GM20431 (cell line): ENCODE results near the gene TMEM192.
"Not testable (repeated sequence)": the region's sequence is repeated elsewhere in the genome, so short reads cannot be mapped to it uniquely, and the experiment has no call there.

Experiments
- in situ Hi-C: fragments of 300-500 bp; cut with MseI, MboI; formaldehyde crosslinking; loops from one replicate; pipeline ENCODE4 v1.15.0; 2020; ENCODE audit warnings: low sequenced_read_pairs; ENCODE audit not compliant: unreplicated experiment

TMEM192 gene

GRCh38 chr4:165096776-165097175, 15.9 kb downstream of the TMEM192 start:
- in situ Hi-C loops, result loop anchor here (25.0 kb wide), 1 partner anchor 309 kb away; no protein-coding TSS in a partner anchor

GRCh38 chr4:165095291-165095690, 17.4 kb downstream of the TMEM192 start:
- in situ Hi-C loops, result loop anchor here (25.0 kb wide), 1 partner anchor 308 kb away; no protein-coding TSS in a partner anchor

GRCh38 chr4:165094873-165095272, 17.8 kb downstream of the TMEM192 start:
- in situ Hi-C loops, result loop anchor here (25.0 kb wide), 1 partner anchor 308 kb away; no protein-coding TSS in a partner anchor

- in situ Hi-C loops, result loop anchor here (25.0 kb wide), 1 partner anchor 305 kb away; no protein-coding TSS in a partner anchor
Measured at GRCh38 chr4:165092187-165092586, 20.5 kb downstream of the TMEM192 start.

GRCh38 chr4:165088366-165088765, 24.3 kb downstream of the TMEM192 start:
- in situ Hi-C loops, result loop anchor here (25.0 kb wide), 1 partner anchor 301 kb away; no protein-coding TSS in a partner anchor

- in situ Hi-C loops, result loop anchor here (25.0 kb wide), 1 partner anchor 299 kb away; no protein-coding TSS in a partner anchor
Measured at GRCh38 chr4:165085946-165086345, 26.7 kb downstream of the TMEM192 start.

GRCh38 chr4:165084787-165085186, 27.9 kb downstream of the TMEM192 start:
- in situ Hi-C loops, result loop anchor here (25.0 kb wide), 1 partner anchor 297 kb away; no protein-coding TSS in a partner anchor

- in situ Hi-C loops, result loop anchor here (25.0 kb wide), 1 partner anchor 292 kb away; no protein-coding TSS in a partner anchor
Measured at GRCh38 chr4:165079476-165079875, 33.2 kb downstream of the TMEM192 start.

- in situ Hi-C loops, result loop anchor here (25.0 kb wide), 1 partner anchor 290 kb away; no protein-coding TSS in a partner anchor
Measured at GRCh38 chr4:165077034-165077578, 35.6 kb downstream of the TMEM192 start.

GRCh38 chr4:165073346-165073745, 39.3 kb downstream of the TMEM192 start:
- in situ Hi-C loops, result not testable (repeated sequence)

GRCh38 chr4:165070560-165070959, 42.1 kb downstream of the TMEM192 start:
- in situ Hi-C loops, result no loop called here

GRCh38 chr4:165060938-165061337, 51.7 kb downstream of the TMEM192 start:
- in situ Hi-C loops, result no loop called here

GRCh38 chr4:165059386-165059785, 53.3 kb downstream of the TMEM192 start:
- in situ Hi-C loops, result no loop called here

- in situ Hi-C loops, result no loop called here
Measured at GRCh38 chr4:165058666-165059065, 54.0 kb downstream of the TMEM192 start.

GRCh38 chr4:165055601-165056000, 57.1 kb downstream of the TMEM192 start:
- in situ Hi-C loops, result no loop called here

- in situ Hi-C loops, result no loop called here
Measured at GRCh38 chr4:165053645-165054044, 59.0 kb downstream of the TMEM192 start, which contains the start of gene TRIM75. TSS of gene TRIM75 (plus strand) at chr4:165053866. CDS start at chr4:165059148, 5,282 bp downstream.

- in situ Hi-C loops, result no loop called here
Measured at GRCh38 chr4:165052627-165053026, 60.0 kb downstream of the TMEM192 start.

- in situ Hi-C loops, result no loop called here
Measured at GRCh38 chr4:165048170-165048569, 64.5 kb downstream of the TMEM192 start.

- in situ Hi-C loops, result no loop called here
Measured at GRCh38 chr4:165031436-165032211, 81.0 kb downstream of the TMEM192 start, which contains the start of gene TRIM60. TSS of gene TRIM60 (plus strand) at chr4:165031999. CDS start at chr4:165040073, 8,074 bp downstream.

GRCh38 chr4:165027762-165028402, 84.8 kb downstream of the TMEM192 start:
- in situ Hi-C loops, result no loop called here
